Prostate gland (tissue), 2 donors: ENCODE measurements around the gene JAKMIP1. TPM values are rescaled to one million over a fixed set of nuclear protein-coding genes. Genes with fewer than 3 reads are reported as not detected.

Experiments used
- DNase-seq: peaks from one replicate; pipeline ENCODE4 v3.0.0-alpha.2; 2019; ENCODE audit warnings: low spot score
- H3K27ac ChIP-seq, 2 donors: fragments of 200-600 bp; sonication (generic); 2 replicates each; pipeline ENCODE4 v1.5.1; 2017 to 2019
- H3K27me3 ChIP-seq: fragments of 200-600 bp; sonication (generic); replicated peaks from 2 replicates; pipeline ENCODE4 v1.5.1; 2019; ENCODE audit not compliant: insufficient read depth
- H3K36me3 ChIP-seq, 2 donors: fragments of 200-600 bp; sonication (generic); 1 replicate in 1 of 2; 2 replicates in 1 of 2; pipeline versions ENCODE4 v1.5.1 to v1.8.1; 2017 to 2019
- H3K4me1 ChIP-seq: fragments of 200-600 bp; sonication (generic); replicated peaks from 2 replicates; pipeline ENCODE4 v1.5.1; 2019
- H3K4me3 ChIP-seq, 2 donors: fragments of 200-600 bp; sonication (generic); 2 replicates each; pipeline ENCODE4 v1.5.1; 2017 to 2019
- H3K9me3 ChIP-seq: fragments of 200-600 bp; sonication (generic); 2 replicates; pipeline ENCODE4 v1.5.1; 2017
- CTCF ChIP-seq, 4 experiments: fragments of 200-600 bp in 2 of 4; fragments of 450-650 bp in 2 of 4; sonication (generic) in 2 of 4; IDR thresholded peaks; 1 replicate in 3 of 4; 2 replicates in 1 of 4; pipeline ENCODE4 v1.5.1; 2016 to 2019; ENCODE audit warnings: antibody characterized with exemption in 4 of 4, mild to moderate bottlenecking in 2 of 4, moderate library complexity in 2 of 4
- POLR2A ChIP-seq: fragments of 450-650 bp; IDR thresholded peaks from one replicate; pipeline ENCODE4 v1.6.1; 2016; ENCODE audit warnings: antibody characterized with exemption, mild to moderate bottlenecking
- POLR2AphosphoS5 ChIP-seq: sonication (generic); formaldehyde crosslinking; IDR thresholded peaks from one replicate; pipeline ENCODE4 v1.6.1; 2017; ENCODE audit warnings: antibody characterized with exemption
- WGBS: methylation state at CpG from one replicate; pipeline ENCODE4 v1.1.5; 2018; 5-methylcytosine and 5-hydroxymethylcytosine counted together
- intact Hi-C: fragments of 100-400 bp; cut with DNase I; formaldehyde crosslinking; loops from one replicate; pipeline ENCODE4 v1.14.2; 2022
- total RNA-seq, 2 donors: library from RNA; depleted of rRNA; stranded (reverse); fragments of >200 nt; gene quantifications; one replicate each; pipeline ENCODE4 v1.1.0, GENCODE V29; 2016

The JAKMIP1 gene
- total RNA-seq, 2 donors from 2014 or later, result 22.4 to 29.1 TPM

DNA sequence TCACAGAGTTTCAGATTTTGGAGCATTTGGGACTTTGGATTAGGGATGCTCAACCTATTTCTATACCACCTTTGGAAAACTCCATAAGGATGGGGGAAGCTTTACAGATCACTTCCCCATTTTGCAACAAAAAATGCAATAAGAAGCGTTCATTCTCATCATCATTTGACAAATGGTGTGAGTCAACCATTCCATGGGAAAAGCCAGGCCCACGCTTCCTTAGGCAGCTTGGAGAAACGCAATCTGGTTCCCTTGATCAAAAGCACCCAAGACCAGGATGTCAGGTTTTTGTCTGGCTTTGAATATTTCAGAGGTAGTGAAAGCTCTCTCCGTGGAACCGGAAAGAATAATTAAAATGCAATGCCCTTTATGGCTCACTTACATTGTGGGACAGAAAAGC, 102.8 kb downstream of the JAKMIP1 start:
- no peaks in the 10 kb centered on the region for H3K27me3 ChIP-seq
- TF ChIP-seq POLR2A, result no peak
- TF ChIP-seq POLR2AphosphoS5, result no peak
- no peak for TF ChIP-seq CTCF (IDR thresholded peaks at IDR 0.05)
- H3K36me3 ChIP-seq, result no peaks in the 10 kb centered on the region
- intact Hi-C loops, result no loop called here
- H3K4me1 ChIP-seq, result no peaks in the 10 kb centered on the region
- 89% methylated on average over 5 of the region's 5 CpGs for WGBS
- no peak overlapping the region for H3K4me3 ChIP-seq
- H3K27ac ChIP-seq, result no peak overlapping the region
- no peaks in the 10 kb centered on the region for H3K9me3 ChIP-seq
- DNase-seq, result no peak

DNA sequence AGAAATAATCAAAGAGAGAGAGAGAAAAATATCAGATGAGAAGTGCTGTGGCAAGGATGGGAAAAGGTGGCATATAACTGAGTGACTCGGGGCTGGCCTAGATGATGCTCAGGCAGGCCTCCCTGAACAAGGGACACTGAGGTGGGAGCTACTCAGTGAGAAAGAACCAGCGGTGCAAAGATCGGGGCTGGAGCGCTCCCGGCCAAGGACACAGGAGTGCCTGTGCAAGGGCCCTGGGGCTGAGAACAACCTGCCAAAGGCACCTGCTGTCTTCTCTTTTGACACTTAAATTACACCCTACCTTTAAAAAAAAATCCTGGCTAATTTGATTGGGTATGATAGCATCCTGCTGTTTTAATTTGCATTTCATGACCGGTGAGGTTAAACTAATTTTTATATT, 104.5 kb downstream of the JAKMIP1 start:
- Histone ChIP-seq H3K27ac (no peak overlapping the region), H3K4me1 (no peaks in the 10 kb centered on the region), H3K36me3 (no peaks in the 10 kb centered on the region), H3K27me3 (no peaks in the 10 kb centered on the region), H3K9me3 (no peaks in the 10 kb centered on the region), H3K4me3 (no peak overlapping the region)
- no peak for DNase-seq
- intact Hi-C loops, result no loop called here
- TF ChIP-seq POLR2AphosphoS5, result no peak
- no peak for TF ChIP-seq CTCF (IDR thresholded peaks at IDR 0.05)
- no peak for TF ChIP-seq POLR2A
- 88% methylated on average over 6 of the region's 6 CpGs for WGBS

DNA sequence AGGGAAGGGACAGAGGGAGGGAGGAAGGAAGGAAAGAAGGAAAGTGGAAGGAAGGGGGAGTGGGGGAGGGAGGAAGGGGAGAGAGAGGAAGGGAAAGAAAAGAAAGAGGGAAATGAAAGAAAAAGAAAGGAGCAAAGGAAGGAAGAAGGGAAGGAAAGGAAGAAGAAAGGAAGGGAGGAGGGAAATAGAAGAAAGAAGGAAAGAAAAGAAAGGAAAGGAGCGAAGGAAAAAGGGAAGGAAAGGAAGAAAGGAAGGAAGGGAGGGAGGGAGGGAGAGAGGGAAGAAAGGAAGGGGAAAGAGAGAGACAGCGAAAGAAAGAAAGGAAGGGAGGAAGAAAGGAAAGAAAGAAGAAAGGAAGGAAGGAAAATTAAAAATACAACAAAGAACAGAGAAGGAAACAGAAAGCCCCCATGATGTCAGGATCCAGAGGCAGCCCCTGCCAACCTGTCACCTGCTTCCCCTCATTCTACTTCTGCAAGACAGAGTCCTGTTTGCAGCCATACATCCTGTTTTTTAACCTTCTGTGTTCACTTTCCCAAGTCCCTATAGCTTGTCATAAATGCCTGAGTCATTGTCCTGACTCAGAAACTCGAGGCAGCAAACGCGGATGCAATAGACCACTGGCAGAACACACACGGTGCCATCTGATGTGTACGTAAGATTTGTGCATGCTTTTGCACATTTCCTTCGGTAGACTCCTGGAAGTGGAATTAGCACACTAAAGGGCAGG, 105.2 kb downstream of the JAKMIP1 start:
- H3K36me3 ChIP-seq, result no peaks in the 10 kb centered on the region
- H3K9me3 ChIP-seq, result no peaks in the 10 kb centered on the region
- H3K4me1 ChIP-seq, result no peaks in the 10 kb centered on the region
- 41% methylated on average over 8 of the region's 8 CpGs for WGBS
- no peak overlapping the region for H3K4me3 ChIP-seq
- no peaks in the 10 kb centered on the region for H3K27me3 ChIP-seq
- no peak overlapping the region for H3K27ac ChIP-seq
- TF ChIP-seq CTCF (IDR thresholded peaks at IDR 0.05) (no peak), POLR2AphosphoS5 (no peak), POLR2A (no peak)
- DNase-seq, result no peak
- intact Hi-C loops, result no loop called here

GRCh38 chr4:6093671-6094070, 106.7 kb downstream of the JAKMIP1 start:
- no peaks in the 10 kb centered on the region for H3K27me3 ChIP-seq
- H3K4me3 ChIP-seq, result no peak overlapping the region
- H3K27ac ChIP-seq, result no peak overlapping the region
- H3K9me3 ChIP-seq, result no peaks in the 10 kb centered on the region
- intact Hi-C loops, result no loop called here
- no peaks in the 10 kb centered on the region for H3K4me1 ChIP-seq
- WGBS, result 76% methylated on average over 6 of the region's 6 CpGs
- H3K36me3 ChIP-seq, result no peaks in the 10 kb centered on the region
- TF ChIP-seq POLR2A, result no peak
- no peak for TF ChIP-seq POLR2AphosphoS5
- TF ChIP-seq CTCF (IDR thresholded peaks at IDR 0.05), result no peak
- no peak for DNase-seq

DNA sequence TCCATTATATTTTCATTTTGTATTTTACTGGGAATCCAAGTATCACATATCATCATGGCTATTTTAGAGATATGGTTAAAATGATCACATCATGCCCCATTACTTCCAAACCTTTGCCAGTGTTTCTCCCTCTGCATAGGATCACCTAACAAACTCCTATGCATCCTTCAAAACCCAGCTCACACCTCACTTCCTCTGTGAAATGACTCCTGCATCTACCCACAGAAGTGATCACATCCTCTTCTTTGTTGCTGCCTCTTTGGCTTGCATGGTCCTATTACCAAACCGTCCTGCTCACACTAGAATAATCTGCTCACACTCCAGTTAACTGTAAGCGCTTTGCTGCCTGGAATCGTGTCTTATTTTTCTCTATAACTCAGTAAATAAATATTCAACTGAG, 107.4 kb downstream of the JAKMIP1 start:
- Histone ChIP-seq H3K27me3 (no peaks in the 10 kb centered on the region), H3K27ac (no peak overlapping the region), H3K4me3 (no peak overlapping the region), H3K36me3 (no peaks in the 10 kb centered on the region), H3K9me3 (no peaks in the 10 kb centered on the region), H3K4me1 (no peaks in the 10 kb centered on the region)
- intact Hi-C loops, result no loop called here
- no peak for DNase-seq
- 83% methylated on average over 3 of the region's 3 CpGs for WGBS
- TF ChIP-seq POLR2A, result no peak
- TF ChIP-seq CTCF (IDR thresholded peaks at IDR 0.05), result no peak
- no peak for TF ChIP-seq POLR2AphosphoS5
